Measurements from ENCODE around the gene DCTD. TPM values are rescaled to one million over a fixed set of nuclear protein-coding genes. Genes with fewer than 3 reads are reported as not detected.
A peak's percentile ranks its signal among the peaks of the same experiment; 100 is the strongest.

Gene DCTD
- total RNA-seq, 2 experiments from 2014 or later: 115 to 117 TPM

DNA sequence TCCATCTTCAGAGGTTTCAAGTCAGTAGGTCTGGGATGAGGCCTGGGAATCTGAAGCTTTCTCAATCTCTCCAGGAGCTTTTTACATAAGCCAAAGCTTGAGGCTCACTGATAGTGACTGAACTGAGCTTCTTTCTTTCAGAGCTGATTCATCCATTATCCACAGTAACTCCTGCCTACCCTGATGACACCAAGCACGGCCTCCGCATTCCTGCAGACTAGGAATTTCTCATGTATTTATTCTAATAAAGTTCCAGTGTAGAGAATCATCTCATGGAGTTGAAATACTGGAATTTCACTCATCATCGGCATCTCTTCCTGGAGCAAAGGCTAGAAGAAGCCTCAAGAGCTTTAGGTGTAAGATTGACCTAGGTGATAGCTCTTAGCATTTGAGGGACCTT, 12.1 kb upstream of the DCTD start:
- H3K4me3 Mint-ChIP-seq: no peak overlapping the region
- ChIA-PET CTCF (interaction anchor here (0.6 to 7.0 kb wide), 2 partner anchors 9 to 326 kb away, joined by 3 to 53 read pairs; no protein-coding TSS in a partner anchor), POLR2A (no interaction called here)
- DNase-seq: no peak
- no peak overlapping the region for H3K27ac Mint-ChIP-seq
- no peaks in the 10 kb centered on the region for H3K4me1 Mint-ChIP-seq (ENCODE audit: low read depth)
- H3K27me3 Mint-ChIP-seq: peaks cover 13% of the 10 kb centered on the region
- no peaks in the 10 kb centered on the region for H3K9me3 Mint-ChIP-seq
- H3K36me3 Mint-ChIP-seq: no peaks in the 10 kb centered on the region
- intact Hi-C loops (cut with micrococcal nuclease): loop anchor here (10.0 kb wide), 1 partner anchor 1784 kb away; no protein-coding TSS in a partner anchor

- H3K27me3 Mint-ChIP-seq: peaks cover 4% of the 10 kb centered on the region
- no peak overlapping the region for H3K27ac Mint-ChIP-seq
- H3K9me3 Mint-ChIP-seq: no peaks in the 10 kb centered on the region
- intact Hi-C loops (cut with micrococcal nuclease): loop anchor here (10.0 kb wide), 1 partner anchor 1783 kb away; no protein-coding TSS in a partner anchor
- POLR2A ChIA-PET: no interaction called here
- CTCF ChIA-PET: interaction anchor here (1.3 to 7.0 kb wide), 2 partner anchors 11 to 331 kb away, joined by 4 to 53 read pairs; no protein-coding TSS in a partner anchor
- H3K4me3 Mint-ChIP-seq: no peak overlapping the region
- H3K4me1 Mint-ChIP-seq (ENCODE audit: low read depth): no peaks in the 10 kb centered on the region
- DNase-seq: no peak
- no peaks in the 10 kb centered on the region for H3K36me3 Mint-ChIP-seq
Measured at GRCh38 chr4:182928061-182928460, 10.9 kb upstream of the DCTD start.

DNA sequence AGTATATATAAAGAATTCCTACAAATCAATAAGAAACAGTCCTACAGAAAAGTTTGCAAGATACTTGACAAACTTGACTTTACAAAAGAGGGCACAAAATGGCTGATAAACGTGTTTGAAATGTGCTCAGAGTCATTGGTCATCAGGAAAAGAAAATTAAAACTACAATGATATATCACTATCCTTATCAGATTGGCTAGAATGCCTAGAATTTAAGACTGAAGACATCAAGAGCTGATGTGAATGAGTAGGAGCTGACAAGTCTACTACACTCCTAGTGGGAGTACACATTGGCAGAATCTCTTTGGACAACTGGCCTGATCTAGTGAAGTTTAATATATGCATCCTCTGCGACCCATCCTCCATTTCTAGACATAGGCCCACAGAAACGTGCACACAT, 10.3 kb upstream of the DCTD start:
- peaks cover 4% of the 10 kb centered on the region for H3K27me3 Mint-ChIP-seq
- ChIA-PET CTCF (interaction anchor here (0.5 to 7.0 kb wide), 4 partner anchors 11 to 490 kb away, joined by 3 to 53 read pairs (median 6); no protein-coding TSS in a partner anchor), POLR2A (no interaction called here)
- intact Hi-C loops (cut with micrococcal nuclease): loop anchor here (10.0 kb wide), 1 partner anchor 1783 kb away; no protein-coding TSS in a partner anchor
- no peak overlapping the region for H3K27ac Mint-ChIP-seq
- no peaks in the 10 kb centered on the region for H3K4me1 Mint-ChIP-seq (ENCODE audit: low read depth)
- no peak overlapping the region for H3K4me3 Mint-ChIP-seq
- DNase-seq: no peak
- H3K36me3 Mint-ChIP-seq: no peaks in the 10 kb centered on the region
- H3K9me3 Mint-ChIP-seq: no peaks in the 10 kb centered on the region

GRCh38 chr4:182925855-182926254, 8.7 kb upstream of the DCTD start:
- POLR2A ChIA-PET: no interaction called here
- H3K27ac Mint-ChIP-seq: no peak overlapping the region

GRCh38 chr4:182925298-182925757, 8.1 kb upstream of the DCTD start:
- no peak overlapping the region for H3K27ac Mint-ChIP-seq
- DNase-seq: peak; percentile 70
- H3K36me3 Mint-ChIP-seq: no peaks in the 10 kb centered on the region
- intact Hi-C loops (cut with micrococcal nuclease): loop anchor here (1.0 to 10.0 kb wide), 3 partner anchors 116 to 1781 kb away; no protein-coding TSS in a partner anchor
- ChIA-PET POLR2A (interaction anchor here (0.6 kb wide), 1 partner anchor 23 kb away, joined by 3 read pairs; no protein-coding TSS in a partner anchor), CTCF (interaction anchor here (0.6 to 7.0 kb wide), 14 partner anchors 13 to 1781 kb away, joined by 3 to 53 read pairs (median 4); no protein-coding TSS in a partner anchor)
- H3K4me3 Mint-ChIP-seq: no peak overlapping the region
- H3K27me3 Mint-ChIP-seq: peaks cover 4% of the 10 kb centered on the region
- no peaks in the 10 kb centered on the region for H3K4me1 Mint-ChIP-seq (ENCODE audit: low read depth)
- H3K9me3 Mint-ChIP-seq: no peaks in the 10 kb centered on the region

More at GRCh38 chr4:182925855-182926254, 8.7 kb upstream of the DCTD start:
- peaks cover 4% of the 10 kb centered on the region for H3K27me3 Mint-ChIP-seq
- H3K4me1 Mint-ChIP-seq (ENCODE audit: low read depth): no peaks in the 10 kb centered on the region
- CTCF ChIA-PET: interaction anchor here (0.6 to 7.0 kb wide), 6 partner anchors 13 to 337 kb away, joined by 3 to 53 read pairs (median 4); no protein-coding TSS in a partner anchor
- no peak for DNase-seq
- H3K36me3 Mint-ChIP-seq: no peaks in the 10 kb centered on the region
- H3K4me3 Mint-ChIP-seq: no peak overlapping the region
- H3K9me3 Mint-ChIP-seq: no peaks in the 10 kb centered on the region
- intact Hi-C loops (cut with micrococcal nuclease): loop anchor here (1.0 to 10.0 kb wide), 3 partner anchors 117 to 1781 kb away; no protein-coding TSS in a partner anchor

GRCh38 chr4:182924497-182924896, 7.3 kb upstream of the DCTD start:
- no peak for DNase-seq
- POLR2A ChIA-PET: interaction anchor here (0.6 kb wide), 1 partner anchor 23 kb away, joined by 3 read pairs; no protein-coding TSS in a partner anchor
- no peaks in the 10 kb centered on the region for H3K36me3 Mint-ChIP-seq
- peaks cover 5% of the 10 kb centered on the region for H3K4me1 Mint-ChIP-seq (ENCODE audit: low read depth)
- H3K9me3 Mint-ChIP-seq: no peaks in the 10 kb centered on the region
- H3K27me3 Mint-ChIP-seq: peaks cover 4% of the 10 kb centered on the region
- no peak overlapping the region for H3K27ac Mint-ChIP-seq
- H3K4me3 Mint-ChIP-seq: no peak overlapping the region
- CTCF ChIA-PET: interaction anchor here (0.6 to 7.0 kb wide), 9 partner anchors 14 to 1780 kb away, joined by 3 to 53 read pairs (median 4); no protein-coding TSS in a partner anchor
- intact Hi-C loops (cut with micrococcal nuclease): loop anchor here (10.0 kb wide), 1 partner anchor 1780 kb away; no protein-coding TSS in a partner anchor

GRCh38 chr4:182923796-182924340, 6.7 kb upstream of the DCTD start:
- intact Hi-C loops (cut with micrococcal nuclease): loop anchor here (10.0 kb wide), 1 partner anchor 1779 kb away; no protein-coding TSS in a partner anchor
- DNase-seq: no peak
- POLR2A ChIA-PET: no interaction called here
- Mint-ChIP-seq H3K4me3 (no peak overlapping the region), H3K36me3 (no peaks in the 10 kb centered on the region), H3K9me3 (no peaks in the 10 kb centered on the region), H3K4me1 (ENCODE audit: low read depth) (peaks cover 7% of the 10 kb centered on the region), H3K27me3 (peaks cover 4% of the 10 kb centered on the region), H3K27ac (no peak overlapping the region)
- CTCF ChIA-PET: interaction anchor here (1.0 to 7.0 kb wide), 6 partner anchors 15 to 1779 kb away, joined by 3 to 53 read pairs (median 6); no protein-coding TSS in a partner anchor

GRCh38 chr4:182923366-182923765, 6.2 kb upstream of the DCTD start:
- CTCF ChIA-PET: interaction anchor here (1.5 to 2.3 kb wide), 4 partner anchors 150 to 1780 kb away, joined by 4 to 7 read pairs (median 5); no protein-coding TSS in a partner anchor

GRCh38 chr4:182922501-182923284, 5.5 kb upstream of the DCTD start:
- ChIA-PET POLR2A (no interaction called here), CTCF (interaction anchor here (0.6 to 2.3 kb wide), 5 partner anchors 16 to 1780 kb away, joined by 3 to 7 read pairs (median 4); no protein-coding TSS in a partner anchor)
- Mint-ChIP-seq H3K4me1 (ENCODE audit: low read depth) (peaks cover 17% of the 10 kb centered on the region), H3K4me3 (no peak overlapping the region), H3K9me3 (no peaks in the 10 kb centered on the region), H3K27me3 (peaks cover 3% of the 10 kb centered on the region), H3K27ac (no peak overlapping the region), H3K36me3 (no peaks in the 10 kb centered on the region)
- no peak for DNase-seq
- intact Hi-C loops (cut with micrococcal nuclease): loop anchor here (10.0 kb wide), 1 partner anchor 1778 kb away; no protein-coding TSS in a partner anchor

More at GRCh38 chr4:182923366-182923765, 6.2 kb upstream of the DCTD start:
- POLR2A ChIA-PET: no interaction called here
- Mint-ChIP-seq H3K4me3 (no peak overlapping the region), H3K36me3 (no peaks in the 10 kb centered on the region), H3K27ac (no peak overlapping the region), H3K27me3 (peaks cover 4% of the 10 kb centered on the region), H3K4me1 (ENCODE audit: low read depth) (peaks cover 12% of the 10 kb centered on the region), H3K9me3 (no peaks in the 10 kb centered on the region)
- no peak for DNase-seq
- intact Hi-C loops (cut with micrococcal nuclease): loop anchor here (10.0 kb wide), 1 partner anchor 1779 kb away; no protein-coding TSS in a partner anchor

- no peak overlapping the region for H3K4me3 Mint-ChIP-seq
- H3K27ac Mint-ChIP-seq: no peak overlapping the region
- POLR2A ChIA-PET: no interaction called here
- H3K27me3 Mint-ChIP-seq: peaks cover 3% of the 10 kb centered on the region
- no peaks in the 10 kb centered on the region for H3K36me3 Mint-ChIP-seq
- intact Hi-C loops (cut with micrococcal nuclease): loop anchor here (10.0 kb wide), 1 partner anchor 1777 kb away; no protein-coding TSS in a partner anchor
- CTCF ChIA-PET: interaction anchor here (1.4 to 1.5 kb wide), 2 partner anchors 17 to 1778 kb away, joined by 4 to 5 read pairs; no protein-coding TSS in a partner anchor
- H3K9me3 Mint-ChIP-seq: no peaks in the 10 kb centered on the region
- H3K4me1 Mint-ChIP-seq (ENCODE audit: low read depth): peaks cover 18% of the 10 kb centered on the region
- DNase-seq: no peak
Measured at GRCh38 chr4:182921608-182922007, 4.4 kb upstream of the DCTD start.

- peaks cover 28% of the 10 kb centered on the region for H3K4me1 Mint-ChIP-seq (ENCODE audit: low read depth)
- CTCF ChIA-PET: no interaction called here
- peaks cover 3% of the 10 kb centered on the region for H3K36me3 Mint-ChIP-seq
- H3K27me3 Mint-ChIP-seq: peaks cover 3% of the 10 kb centered on the region
- POLR2A ChIA-PET: no interaction called here
- no peak overlapping the region for H3K27ac Mint-ChIP-seq
- H3K4me3 Mint-ChIP-seq: no peak overlapping the region
- intact Hi-C loops (cut with micrococcal nuclease): loop anchor here (10.0 kb wide), 1 partner anchor 1776 kb away; no protein-coding TSS in a partner anchor
- no peak for DNase-seq
- no peaks in the 10 kb centered on the region for H3K9me3 Mint-ChIP-seq
Measured at GRCh38 chr4:182920676-182921075, 3.5 kb upstream of the DCTD start.

Data from activated CD4-positive, alpha-beta memory T cell treated with anti-CD3 and anti-CD28 coated beads for 36 hours (primary cell).